ENCODE results near the gene ARHGEF7.

DNA sequence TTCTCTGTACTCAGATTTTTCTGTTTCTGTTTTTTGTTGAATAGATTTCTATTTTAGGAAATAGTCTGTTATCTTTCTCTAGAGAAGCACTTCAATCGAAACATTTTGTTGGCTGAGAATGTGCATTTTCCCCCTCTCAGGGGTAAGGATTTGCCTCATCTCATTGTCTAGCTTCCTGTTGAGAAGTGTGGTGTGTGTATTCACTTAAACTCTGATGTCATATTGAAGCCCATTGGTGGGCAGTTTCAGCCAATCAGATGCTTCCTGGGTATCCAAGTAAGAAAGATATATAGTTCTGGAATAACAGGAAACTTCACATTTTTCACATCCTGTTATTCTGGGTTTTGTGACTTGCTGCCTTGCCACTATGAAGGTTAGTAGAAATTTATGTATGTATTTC, 87.6 kb downstream of the ARHGEF7 start:
- TF ChIP-seq, protein P1, sequence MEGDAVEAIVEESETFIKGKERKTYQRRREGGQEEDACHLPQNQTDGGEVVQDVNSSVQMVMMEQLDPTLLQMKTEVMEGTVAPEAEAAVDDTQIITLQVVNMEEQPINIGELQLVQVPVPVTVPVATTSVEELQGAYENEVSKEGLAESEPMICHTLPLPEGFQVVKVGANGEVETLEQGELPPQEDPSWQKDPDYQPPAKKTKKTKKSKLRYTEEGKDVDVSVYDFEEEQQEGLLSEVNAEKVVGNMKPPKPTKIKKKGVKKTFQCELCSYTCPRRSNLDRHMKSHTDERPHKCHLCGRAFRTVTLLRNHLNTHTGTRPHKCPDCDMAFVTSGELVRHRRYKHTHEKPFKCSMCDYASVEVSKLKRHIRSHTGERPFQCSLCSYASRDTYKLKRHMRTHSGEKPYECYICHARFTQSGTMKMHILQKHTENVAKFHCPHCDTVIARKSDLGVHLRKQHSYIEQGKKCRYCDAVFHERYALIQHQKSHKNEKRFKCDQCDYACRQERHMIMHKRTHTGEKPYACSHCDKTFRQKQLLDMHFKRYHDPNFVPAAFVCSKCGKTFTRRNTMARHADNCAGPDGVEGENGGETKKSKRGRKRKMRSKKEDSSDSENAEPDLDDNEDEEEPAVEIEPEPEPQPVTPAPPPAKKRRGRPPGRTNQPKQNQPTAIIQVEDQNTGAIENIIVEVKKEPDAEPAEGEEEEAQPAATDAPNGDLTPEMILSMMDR (IDR thresholded peaks at IDR 0.05; ENCODE audit: insufficient read depth, low read length, poor library complexity, severe bottlenecking) = no peak
- no peak for TF ChIP-seq EZH2phosphoT487 (conservative IDR thresholded peaks at IDR 0.05; ENCODE audit: low read length)

Measured in SU-DHL-6 (cell line).